Testis (tissue), 3 donors: ENCODE measurements around the gene NPAS3. TPM values are rescaled to one million over a fixed set of nuclear protein-coding genes. Genes with fewer than 3 reads are reported as not detected.

Experiments
- DNase-seq: peaks from one replicate; pipeline ENCODE4 v3.0.0-alpha.2; 2019
- H3K27ac ChIP-seq, 2 donors: fragments of 200-600 bp; sonication (generic); one replicate each; pipeline ENCODE4 v1.5.1; 2019
- H3K27me3 ChIP-seq: fragments of 200-600 bp; sonication (generic); one replicate; pipeline ENCODE4 v1.5.1; 2019
- H3K36me3 ChIP-seq: fragments of 200-600 bp; sonication (generic); one replicate; pipeline ENCODE4 v1.5.1; 2017; ENCODE audit warnings: low read depth; ENCODE audit errors: missing control alignments
- H3K4me1 ChIP-seq: fragments of 200-600 bp; sonication (generic); one replicate; pipeline ENCODE4 v1.5.1; 2019
- H3K4me3 ChIP-seq, 2 donors: fragments of 200-600 bp; sonication (generic); one replicate each; pipeline ENCODE4 v1.5.1; 2017 to 2019
- H3K9me3 ChIP-seq: fragments of 200-600 bp; sonication (generic); one replicate; pipeline ENCODE4 v1.5.1; 2017
- CTCF ChIP-seq, 3 experiments: fragments of 450-650 bp in 2 of 3; fragments of 200-600 bp in 1 of 3; sonication (generic) in 1 of 3; IDR thresholded peaks; one replicate each; pipeline ENCODE4 v1.5.1; 2016 to 2019; ENCODE audit warnings: antibody characterized with exemption in 3 of 3, mild to moderate bottlenecking in 2 of 3, moderate library complexity in 1 of 3
- POLR2A ChIP-seq: fragments of 450-650 bp; IDR thresholded peaks from one replicate; pipeline ENCODE4 v1.6.1; 2017; ENCODE audit warnings: antibody characterized with exemption, mild to moderate bottlenecking, moderate library complexity
- WGBS, 2 donors: methylation state at CpG; one replicate each; pipeline ENCODE4 v1.1.5; 2018; 5-methylcytosine and 5-hydroxymethylcytosine counted together
- intact Hi-C: fragments of 100-400 bp; cut with DNase I; formaldehyde crosslinking; loops from one replicate; pipeline ENCODE4 v1.15.1; 2023; ENCODE audit warnings: low total_unique reads
- polyA plus RNA-seq: library from polyadenylated mRNA; stranded (reverse); fragments of 350-450 nt; fragmentation: Illumina TruSeq; extraction: RNeasy Lipid Tissue Mini Kit (QIAGEN cat#74804); gene quantifications from one replicate; pipeline ENCODE4 v1.2.3, GENCODE V29; 2014; ENCODE audit warnings: low read depth, low replicate concordance; ENCODE audit not compliant: insufficient read depth
- total RNA-seq, 2 donors: library from RNA; depleted of rRNA; stranded (reverse); fragments of >200 nt; gene quantifications; one replicate each; pipeline ENCODE4 v1.2.3, GENCODE V29; 2016

NPAS3 gene
- total and polyA plus RNA-seq, 3 donors from 2014 or later, result 1.1 to 3.7 (median 1.8) TPM

- Histone ChIP-seq H3K4me1 (no peaks in the 10 kb centered on the region), H3K27ac (no peak overlapping the region), H3K4me3 (no peak overlapping the region), H3K36me3 (no peaks in the 10 kb centered on the region), H3K9me3 (no peaks in the 10 kb centered on the region), H3K27me3 (no peaks in the 10 kb centered on the region)
- TF ChIP-seq POLR2A (no peak), CTCF (IDR thresholded peaks at IDR 0.05) (no peak)
- intact Hi-C loops, result no loop called here
- no peak for DNase-seq
- 96 to 97% methylated on average over 1 of the region's 1 CpG for WGBS, 2 donors
Measured at GRCh38 chr14:32947081-32947480, 8.4 kb downstream of the NPAS3 start.

- Histone ChIP-seq H3K4me1 (no peaks in the 10 kb centered on the region), H3K27me3 (no peaks in the 10 kb centered on the region), H3K4me3 (no peak overlapping the region), H3K36me3 (no peaks in the 10 kb centered on the region), H3K9me3 (no peaks in the 10 kb centered on the region), H3K27ac (no peak overlapping the region)
- intact Hi-C loops, result no loop called here
- no peak for DNase-seq
- 56 to 66% methylated on average over 2 of the region's 2 CpGs for WGBS, 2 donors
- TF ChIP-seq CTCF (IDR thresholded peaks at IDR 0.05) (no peak), POLR2A (no peak)
Measured at GRCh38 chr14:32947792-32948191, 9.1 kb downstream of the NPAS3 start.

GRCh38 chr14:32950584-32950983 lies 11.9 kb downstream of the NPAS3 start:
- Histone ChIP-seq H3K36me3 (no peaks in the 10 kb centered on the region), H3K27ac (no peak overlapping the region), H3K27me3 (no peaks in the 10 kb centered on the region), H3K4me3 (no peak overlapping the region), H3K9me3 (no peaks in the 10 kb centered on the region), H3K4me1 (no peaks in the 10 kb centered on the region)
- no peak for DNase-seq
- intact Hi-C loops, result no loop called here
- no peak for TF ChIP-seq CTCF (IDR thresholded peaks at IDR 0.05)
- TF ChIP-seq POLR2A, result no peak
- WGBS, 2 donors, result 86 to 97% methylated on average over 2 of the region's 2 CpGs

- no peak overlapping the region for H3K27ac ChIP-seq
- TF ChIP-seq CTCF (IDR thresholded peaks at IDR 0.05) (no peak), POLR2A (no peak)
- 81 to 85% methylated on average over 3 of the region's 3 CpGs for WGBS, 2 donors
- H3K4me1 ChIP-seq, result no peaks in the 10 kb centered on the region
- H3K9me3 ChIP-seq, result no peaks in the 10 kb centered on the region
- no peaks in the 10 kb centered on the region for H3K36me3 ChIP-seq
- intact Hi-C loops, result no loop called here
- DNase-seq, result no peak
- no peaks in the 10 kb centered on the region for H3K27me3 ChIP-seq
- H3K4me3 ChIP-seq, result no peak overlapping the region
Measured at GRCh38 chr14:32967421-32967820, 28.7 kb downstream of the NPAS3 start.

- H3K36me3 ChIP-seq, result no peaks in the 10 kb centered on the region
- no peaks in the 10 kb centered on the region for H3K4me1 ChIP-seq
- H3K9me3 ChIP-seq, result no peaks in the 10 kb centered on the region
- TF ChIP-seq CTCF (IDR thresholded peaks at IDR 0.05) (no peak), POLR2A (no peak)
- no peak overlapping the region for H3K27ac ChIP-seq
- intact Hi-C loops, result no loop called here
- no peak for DNase-seq
- H3K4me3 ChIP-seq, result no peak overlapping the region
- 72 to 82% methylated on average over 2 of the region's 2 CpGs for WGBS, 2 donors
- no peaks in the 10 kb centered on the region for H3K27me3 ChIP-seq
Measured at GRCh38 chr14:32968972-32969544, 30.4 kb downstream of the NPAS3 start.
